Measurements from ENCODE around the gene SYNE2. TPM values are rescaled to one million over a fixed set of nuclear protein-coding genes. Genes with fewer than 3 reads are reported as not detected.

Gene SYNE2
- total and polyA plus RNA-seq, 2 of the 8 experiments (the other 6 are each of a cell fraction or from before 2014, with no cell fraction given) = 32.6 to 46.1 TPM

DNA sequence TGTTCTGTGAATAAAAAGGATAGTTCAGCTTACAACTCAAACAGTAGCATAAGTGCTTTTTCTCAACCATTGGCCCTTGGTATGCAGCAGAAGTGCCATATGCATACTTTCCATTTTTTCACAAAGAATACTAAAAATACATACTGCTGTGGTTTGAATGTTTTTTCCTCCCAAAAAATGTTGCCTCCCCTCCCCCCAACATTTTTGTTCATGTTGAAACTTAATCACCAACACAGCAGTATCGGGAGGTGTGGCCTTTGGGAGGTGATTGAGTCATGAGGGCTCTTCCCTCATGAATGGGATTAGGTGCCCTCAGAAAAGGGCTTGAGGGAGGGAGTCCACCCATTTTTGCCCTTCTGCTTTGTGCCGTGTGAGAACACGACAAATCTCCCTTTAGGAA lies 242.8 kb downstream of the SYNE2 start:
- no peak for FAIRE-seq
- Histone ChIP-seq H4K5ac (ENCODE audit: insufficient read length, low read depth, low read length) (no peak overlapping the region), H3K23me2 (ENCODE audit: low read depth, low read length) (no peaks in the 10 kb centered on the region), H3K27ac (ENCODE audit: low read depth, low read length) (no peak overlapping the region), H3K56ac (replicated peaks; ENCODE audit: insufficient read length, low read depth, low read length) (no peak overlapping the region), H3K27me3 (replicated peaks in 1 of 4; ENCODE audit: control insufficient read depth in 3 of 4, extremely low read depth in 1 of 4, insufficient read depth in 3 of 4, low read length in 3 of 4) (no peaks in the 10 kb centered on the region), H3K14ac (ENCODE audit: insufficient read length) (no peak overlapping the region), H4K20me1 (replicated peaks in 1 of 2; ENCODE audit: control insufficient read depth in 1 of 2, insufficient read depth in 2 of 2, low read length in 2 of 2) (no peaks in the 10 kb centered on the region), H3K36me3 (ENCODE audit: control insufficient read depth in 2 of 4, insufficient read depth in 4 of 4, low read length in 3 of 4) (peaks cover 0 to 12% (median 1%) of the 10 kb centered on the region in 4 experiments; a peak in 3 of 8 replicates), H3K4ac (replicated peaks; ENCODE audit: insufficient read length, low read depth, low read length) (no peak overlapping the region), H3K9me3 (ENCODE audit: insufficient read depth in 2 of 2, low read depth in 1 of 2, low read length in 1 of 2) (no peaks in the 10 kb centered on the region), H3K4me1 (replicated peaks in 1 of 4; ENCODE audit: control insufficient read depth in 3 of 4, insufficient read depth in 4 of 4, low read length in 3 of 4) (peaks cover 0 to 3% (median 0%) of the 10 kb centered on the region in 4 experiments; a peak in 4 of 7 replicates), H2AK5ac (ENCODE audit: low read depth, low read length) (no peak overlapping the region), H4K8ac (ENCODE audit: extremely low read depth, insufficient read depth, low read length) (no peak overlapping the region), H3K79me2 (ENCODE audit: control insufficient read depth in 1 of 2, insufficient read depth in 2 of 2, low read length in 2 of 2) (no peaks in the 10 kb centered on the region), H2BK12ac (ENCODE audit: low read depth, low read length) (no peak overlapping the region), H2AFZ (ENCODE audit: low read length) (no peak overlapping the region), H2BK20ac (ENCODE audit: low read length) (no peak overlapping the region), H3K23ac (ENCODE audit: insufficient read length) (no peak overlapping the region), H3K4me2 (ENCODE audit: insufficient read depth in 1 of 2, low read depth in 2 of 2, low read length in 2 of 2) (no peak overlapping the region), H3K4me3 (ENCODE audit: extremely low read depth in 1 of 4, insufficient read depth in 2 of 4, low read depth in 3 of 4, low read length in 4 of 4) (no peak overlapping the region), H2BK5ac (ENCODE audit: low read depth, low read length) (no peak overlapping the region), H2BK120ac (replicated peaks; ENCODE audit: low read depth, low read length) (no peak overlapping the region), H3K79me1 (ENCODE audit: low read depth, low read length) (no peaks in the 10 kb centered on the region), H2BK15ac (ENCODE audit: low read length) (no peak overlapping the region), H4K91ac (replicated peaks; ENCODE audit: insufficient read length, low read length) (no peak overlapping the region), H3K18ac (ENCODE audit: extremely low read depth, low read length) (no peak overlapping the region), H3K9ac (replicated peaks in 1 of 4; ENCODE audit: extremely low read depth in 1 of 4, low read depth in 3 of 4, low read length in 3 of 4) (no peak overlapping the region)
- WGBS, 2 experiments (ENCODE audit: extremely low coverage in 1 of 2, insufficient coverage in 1 of 2, insufficient read length in 1 of 2, insufficient replicate concordance in 2 of 2, low coverage in 1 of 2, low lambda C conversion rate in 2 of 2, missing lambda C conversion rate in 1 of 2) = 91% methylated on average over 3 of the region's 3 CpGs; no CpG with 5 or more reads in 1 of the 2 experiments
- POLR2A ChIA-PET (ENCODE audit: partially characterized antibody) = no interaction called here
- CTCF ChIA-PET (ENCODE audit: partially characterized antibody) = no interaction called here
- DNase-seq (ENCODE audit: low read depth in 1 of 2, low spot score in 2 of 2) = no peak
- TF ChIP-seq, protein P1, sequence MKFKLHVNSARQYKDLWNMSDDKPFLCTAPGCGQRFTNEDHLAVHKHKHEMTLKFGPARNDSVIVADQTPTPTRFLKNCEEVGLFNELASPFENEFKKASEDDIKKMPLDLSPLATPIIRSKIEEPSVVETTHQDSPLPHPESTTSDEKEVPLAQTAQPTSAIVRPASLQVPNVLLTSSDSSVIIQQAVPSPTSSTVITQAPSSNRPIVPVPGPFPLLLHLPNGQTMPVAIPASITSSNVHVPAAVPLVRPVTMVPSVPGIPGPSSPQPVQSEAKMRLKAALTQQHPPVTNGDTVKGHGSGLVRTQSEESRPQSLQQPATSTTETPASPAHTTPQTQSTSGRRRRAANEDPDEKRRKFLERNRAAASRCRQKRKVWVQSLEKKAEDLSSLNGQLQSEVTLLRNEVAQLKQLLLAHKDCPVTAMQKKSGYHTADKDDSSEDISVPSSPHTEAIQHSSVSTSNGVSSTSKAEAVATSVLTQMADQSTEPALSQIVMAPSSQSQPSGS (IDR thresholded peaks at IDR 0.05; ENCODE audit: low read length) = no peak
- TF ChIP-seq KDM1A (IDR thresholded peaks at IDR 0.05; ENCODE audit: borderline replicate concordance, low read length) (no peak), EP300 (IDR thresholded peaks at IDR 0.05; ENCODE audit: borderline replicate concordance in 1 of 2, low read depth in 2 of 2, low read length in 2 of 2) (no peak), TAF1 (IDR thresholded peaks at IDR 0.05; ENCODE audit: low read depth, low read length) (no peak), RXRA (IDR thresholded peaks at IDR 0.05; ENCODE audit: insufficient read depth, low read depth, low read length) (no peak), SAP30 (IDR thresholded peaks at IDR 0.05; ENCODE audit: insufficient read depth, insufficient replicate concordance, low read length) (no peak), CBX5 (IDR thresholded peaks at IDR 0.05; ENCODE audit: low read depth, low read length) (no peak), TEAD4 (IDR thresholded peaks at IDR 0.05; ENCODE audit: low read depth, low read length) (no peak), FOSL1 (IDR thresholded peaks at IDR 0.05; ENCODE audit: insufficient read depth, low read depth, low read length) (no peak), SP2 (IDR thresholded peaks at IDR 0.05; ENCODE audit: low read length) (no peak), CTBP2 (IDR thresholded peaks at IDR 0.05; ENCODE audit: borderline replicate concordance, insufficient read depth, insufficient read length, low read length) (no peak), TBP (IDR thresholded peaks at IDR 0.05; ENCODE audit: low read depth, low read length) (no peak), RBBP5 (IDR thresholded peaks at IDR 0.05; ENCODE audit: borderline replicate concordance, low read depth, low read length) (no peak)

Measured in H1 (cell line).